Measurements from ENCODE around the gene ITLN2.
"Not testable (repeated sequence)": the region's sequence is repeated elsewhere in the genome, so short reads cannot be mapped to it uniquely, and the experiment has no call there.

The ITLN2 gene

GRCh38 chr1:160904783-160905616 is 49.6 kb downstream of the ITLN2 start:
- DNase-seq = no peak

GRCh38 chr1:160902251-160902650 is 52.4 kb downstream of the ITLN2 start:
- DNase-seq = not testable (repeated sequence)

- DNase-seq = no peak
These were observed 52.8 kb downstream of the ITLN2 start for GRCh38 chr1:160901768-160902167.

- not testable (repeated sequence) for DNase-seq
These were observed 53.9 kb downstream of the ITLN2 start for GRCh38 chr1:160900683-160901082.
